HG03045 (cell line): ENCODE data around the gene CYP2D6.
"Not testable (repeated sequence)": the region's sequence is repeated elsewhere in the genome, so short reads cannot be mapped to it uniquely, and the experiment has no call there.

Source experiments
- ATAC-seq: cut with Tn5 transposase; IDR thresholded peaks from one replicate; pipeline ENCODE4 v1.9.1; 2021; ENCODE audit warnings: mild to moderate bottlenecking, moderate library complexity; ENCODE audit not compliant: unreplicated experiment

CYP2D6 gene

GRCh38 chr22:42135688-42136087 lies 5.1 kb upstream of the CYP2D6 start:
- ATAC-seq: not testable (repeated sequence)

DNA sequence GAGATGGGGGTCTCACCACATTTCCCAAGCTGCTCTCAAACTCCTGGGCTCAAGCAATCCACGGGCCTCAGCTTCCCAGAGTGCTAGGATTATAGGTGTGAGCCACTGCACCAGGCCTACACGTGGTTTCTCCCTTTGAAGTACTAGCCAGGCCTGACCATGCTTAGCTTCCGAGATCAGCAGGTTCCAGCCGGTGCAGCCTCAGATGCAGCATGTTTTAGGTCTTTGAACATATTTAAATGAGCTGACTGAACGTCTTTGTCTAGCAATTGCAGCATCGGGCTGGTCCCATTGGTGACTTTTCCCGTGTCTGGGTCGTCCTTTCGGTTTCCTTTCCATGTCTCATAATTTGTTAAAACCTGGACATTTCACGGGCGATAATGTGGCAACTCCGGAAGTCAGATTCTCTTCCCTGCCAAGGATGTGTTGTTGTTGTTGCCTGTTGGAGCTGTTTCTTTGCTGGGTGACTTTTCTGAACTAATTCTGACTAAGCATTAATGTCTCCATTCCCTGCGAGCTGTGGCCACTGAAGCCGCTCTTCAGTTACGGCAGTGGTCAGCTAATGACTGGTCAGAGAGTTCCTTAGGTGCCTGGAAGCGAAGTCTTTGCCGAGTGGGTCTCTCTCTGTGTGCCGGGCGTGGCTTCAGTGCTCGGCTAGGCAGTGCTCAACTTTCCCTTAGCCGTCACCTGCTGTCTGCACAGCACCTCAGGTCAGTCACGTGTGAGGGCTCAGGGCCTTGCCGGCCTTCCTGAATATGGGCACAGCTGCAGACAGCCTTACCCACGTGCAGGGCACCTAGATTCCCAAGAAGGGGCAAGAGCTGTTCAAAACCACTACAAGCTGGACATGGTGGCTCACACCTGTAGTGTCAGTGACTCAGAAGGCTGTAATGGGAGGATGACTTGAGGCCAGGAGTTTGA lies 3.8 kb upstream of the CYP2D6 start:
- ATAC-seq: no peak

- no peak for ATAC-seq
Observed at GRCh38 chr22:42132457-42132856, 1.8 kb upstream of the CYP2D6 start.

- ATAC-seq: no peak
Observed at GRCh38 chr22:42131562-42131961, 952 bp upstream of the CYP2D6 start.

DNA sequence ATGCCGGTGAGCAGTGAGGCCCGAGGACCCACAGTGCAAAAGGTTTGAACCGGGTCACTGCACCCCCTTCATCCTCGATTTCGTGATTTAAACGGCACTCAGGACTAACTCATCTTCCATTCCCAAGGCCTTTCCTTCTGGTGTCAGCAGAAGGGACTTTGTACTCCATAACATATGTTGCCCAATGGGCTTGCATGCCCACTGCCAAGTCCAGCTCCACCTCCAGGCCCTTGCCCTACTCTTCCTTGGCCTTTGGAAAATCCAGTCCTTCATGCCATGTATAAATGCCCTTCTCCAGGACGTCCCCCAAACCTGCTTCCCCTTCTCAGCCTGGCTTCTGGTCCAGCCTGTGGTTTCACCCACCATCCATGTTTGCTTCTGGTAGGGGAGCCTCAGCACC lies 428 bp downstream of the CYP2D6 start:
- ATAC-seq: not testable (repeated sequence)

DNA sequence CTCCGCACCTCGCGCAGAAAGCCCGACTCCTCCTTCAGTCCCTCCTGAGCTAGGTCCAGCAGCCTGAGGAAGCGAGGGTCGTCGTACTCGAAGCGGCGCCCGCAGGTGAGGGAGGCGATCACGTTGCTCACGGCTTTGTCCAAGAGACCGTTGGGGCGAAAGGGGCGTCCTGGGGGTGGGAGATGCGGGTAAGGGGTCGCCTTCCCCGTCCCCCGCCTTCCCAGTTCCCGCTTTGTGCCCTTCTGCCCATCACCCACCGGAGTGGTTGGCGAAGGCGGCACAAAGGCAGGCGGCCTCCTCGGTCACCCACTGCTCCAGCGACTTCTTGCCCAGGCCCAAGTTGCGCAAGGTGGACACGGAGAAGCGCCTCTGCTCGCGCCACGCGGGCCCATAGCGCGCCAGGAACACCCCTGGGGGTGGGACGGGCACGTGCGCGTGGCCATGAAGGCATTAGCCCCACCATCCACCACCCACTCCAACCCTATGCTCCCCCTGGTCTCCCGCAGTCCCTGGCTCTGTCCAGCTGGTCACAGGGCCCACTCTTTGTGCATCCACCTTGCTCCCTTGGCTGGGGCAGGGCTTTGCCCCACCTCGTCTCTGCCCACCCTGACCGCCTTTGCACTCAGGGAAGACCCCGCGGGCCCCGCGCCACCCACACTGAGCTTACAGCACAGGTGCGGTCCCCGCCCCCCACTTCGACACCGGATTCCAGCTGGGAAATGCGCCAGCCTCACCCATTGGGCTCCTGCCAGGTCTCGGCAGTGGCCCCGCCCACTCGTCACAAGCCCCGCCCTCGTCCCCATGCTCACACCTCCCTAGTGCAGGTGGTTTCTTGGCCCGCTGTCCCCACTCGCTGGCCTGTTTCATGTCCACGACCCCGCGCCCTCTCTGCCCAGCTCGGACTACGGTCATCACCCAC lies 1.6 kb downstream of the CYP2D6 start:
- ATAC-seq: not testable (repeated sequence)

- not testable (repeated sequence) for ATAC-seq
Observed at GRCh38 chr22:42128007-42128406, 2.6 kb downstream of the CYP2D6 start.

DNA sequence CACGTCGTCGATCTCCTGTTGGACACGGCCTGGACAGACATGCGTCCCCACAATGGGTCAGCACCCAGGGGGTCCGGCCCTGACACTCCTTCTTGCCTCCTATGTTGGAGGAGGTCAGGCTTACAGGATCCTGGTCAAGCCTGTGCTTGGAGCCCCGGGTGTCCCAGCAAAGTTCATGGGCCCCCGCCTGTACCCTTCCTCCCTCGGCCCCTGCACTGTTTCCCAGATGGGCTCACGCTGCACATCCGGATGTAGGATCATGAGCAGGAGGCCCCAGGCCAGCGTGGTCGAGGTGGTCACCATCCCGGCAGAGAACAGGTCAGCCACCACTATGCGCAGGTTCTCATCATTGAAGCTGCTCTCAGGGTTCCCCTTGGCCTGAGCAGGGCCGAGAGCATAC lies 3.0 kb downstream of the CYP2D6 start:
- no peak for ATAC-seq

DNA sequence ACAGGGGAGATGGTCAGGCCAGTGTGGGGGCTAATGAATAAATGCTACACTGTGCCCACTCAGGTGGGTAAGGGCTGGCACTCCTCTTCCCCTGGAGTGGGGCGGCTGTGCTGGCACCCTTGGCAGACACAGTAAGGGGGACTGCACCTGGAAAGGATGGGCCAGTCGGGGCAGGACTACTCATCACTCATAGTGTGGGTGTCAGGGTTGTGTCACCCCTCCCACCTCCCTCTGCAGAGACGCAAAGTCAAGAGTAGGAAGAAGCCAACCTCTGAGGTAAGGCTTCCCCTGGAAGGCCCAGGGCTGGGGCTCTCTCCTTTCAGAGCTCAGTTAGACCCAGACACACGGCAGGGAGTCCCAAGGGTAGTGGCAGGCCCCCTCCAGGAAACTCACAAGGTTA lies 7.1 kb downstream of the CYP2D6 start:
- ATAC-seq: not testable (repeated sequence)

DNA sequence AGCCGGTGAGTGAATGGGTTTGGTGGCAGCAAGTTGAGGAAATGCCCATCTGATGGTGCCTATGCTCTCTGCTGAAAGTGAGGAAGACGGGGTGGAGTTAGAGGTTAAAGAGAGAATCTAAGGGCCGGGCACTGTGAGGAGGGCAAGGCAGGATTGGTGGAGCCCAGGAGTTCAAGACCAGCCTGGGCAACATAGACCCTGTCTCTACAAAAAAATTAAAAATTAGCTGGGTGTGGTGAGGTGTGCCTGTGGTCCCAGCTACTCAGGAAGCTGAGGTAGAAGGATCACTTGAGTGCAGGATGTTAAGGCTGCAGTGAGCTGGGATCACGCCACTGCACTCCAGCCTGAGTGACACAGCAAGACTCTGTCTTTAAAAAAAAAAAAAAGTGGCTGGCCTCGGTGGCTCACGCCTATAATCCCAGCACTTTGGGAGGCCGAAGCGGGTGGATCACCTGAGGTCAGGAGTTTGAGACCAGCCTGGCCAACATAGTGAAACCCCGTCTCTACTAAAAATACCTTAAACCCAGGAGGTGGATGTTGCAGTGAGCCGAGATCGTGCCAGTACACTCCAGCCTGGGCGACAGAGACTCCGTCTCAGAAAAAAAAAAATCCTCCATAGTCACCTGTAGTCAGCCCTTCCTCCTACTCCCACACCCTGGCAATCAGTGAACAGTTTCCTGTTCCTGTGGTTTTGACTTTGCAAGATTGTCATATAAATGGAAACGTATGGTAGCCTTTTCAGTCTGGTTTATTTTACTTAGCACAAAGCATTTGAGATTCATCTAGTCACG lies 10.2 kb downstream of the CYP2D6 start:
- not testable (repeated sequence) for ATAC-seq

DNA sequence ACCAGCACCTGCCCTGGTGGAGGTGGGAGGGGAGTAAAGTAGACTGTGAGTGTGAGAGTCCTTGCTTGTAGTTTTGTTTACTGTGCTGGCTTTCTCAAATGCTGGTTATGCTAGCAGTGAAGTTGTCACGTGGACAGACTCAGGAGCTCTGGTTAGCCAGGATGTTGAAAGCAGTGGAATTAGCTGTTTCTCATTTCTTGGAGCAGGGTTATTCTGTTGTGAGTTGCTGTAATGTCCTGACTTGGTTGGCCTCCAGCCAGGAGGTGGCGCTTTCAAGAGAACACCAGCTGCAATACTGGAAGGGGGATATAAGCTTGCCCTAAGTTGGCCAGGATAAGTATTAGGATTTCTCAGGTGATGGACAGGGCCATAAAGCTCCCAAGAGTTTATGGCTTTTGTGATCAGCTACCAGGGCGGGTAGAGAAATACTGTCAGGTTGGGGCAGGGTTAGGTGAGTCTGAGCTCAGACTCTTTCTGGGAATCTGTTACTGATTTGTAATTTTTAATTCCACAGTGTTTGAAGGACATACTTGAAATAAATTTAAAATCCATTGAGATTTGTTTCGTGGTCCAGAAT lies 13.7 kb downstream of the CYP2D6 start:
- no peak for ATAC-seq

- not testable (repeated sequence) for ATAC-seq
Observed at GRCh38 chr22:42115420-42115830, 15.2 kb downstream of the CYP2D6 start.

- no peak for ATAC-seq
Observed at GRCh38 chr22:42114721-42115120, 15.9 kb downstream of the CYP2D6 start.

- ATAC-seq: not testable (repeated sequence)
Observed at GRCh38 chr22:42112793-42113192, 17.8 kb downstream of the CYP2D6 start.

- ATAC-seq: no peak
Observed at GRCh38 chr22:42111798-42112197, 18.8 kb downstream of the CYP2D6 start.

GRCh38 chr22:42108848-42109247 lies 21.8 kb downstream of the CYP2D6 start:
- no peak for ATAC-seq

DNA sequence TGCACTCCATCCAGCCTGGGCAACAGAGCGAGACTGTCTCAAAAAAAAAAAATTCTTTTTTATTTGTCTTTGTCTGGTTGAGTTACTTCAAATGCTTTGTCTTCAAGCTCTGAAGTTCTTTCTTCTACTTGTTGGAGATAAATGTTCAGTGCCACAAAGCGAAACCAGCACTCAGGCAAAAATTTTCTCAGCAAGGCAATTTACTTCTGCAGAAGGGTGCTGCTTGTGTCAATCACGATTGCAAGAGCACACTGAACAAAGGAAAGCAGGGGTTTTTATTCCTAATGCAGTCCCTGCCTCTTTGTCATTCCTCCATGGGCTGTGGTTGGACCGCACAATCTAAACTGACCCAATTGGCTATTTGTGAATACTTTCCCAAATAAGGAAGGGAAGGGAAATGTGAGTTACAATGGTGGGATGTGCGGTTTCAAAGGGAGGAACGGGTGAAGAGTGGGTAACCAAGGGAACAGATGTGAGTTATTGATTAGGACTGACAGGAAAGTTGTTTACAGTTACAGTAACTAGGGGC lies 26.2 kb downstream of the CYP2D6 start:
- not testable (repeated sequence) for ATAC-seq

- no peak for ATAC-seq
Observed at GRCh38 chr22:42101199-42101598, 29.4 kb downstream of the CYP2D6 start.

GRCh38 chr22:42091455-42091782 lies 39.2 kb downstream of the CYP2D6 start:
- no peak for ATAC-seq
